ENCODE data around the gene FHOD3. TPM values are rescaled to one million over a fixed set of nuclear protein-coding genes. Genes with fewer than 3 reads are reported as not detected.

Gene FHOD3
- total and polyA plus RNA-seq, 2 experiments from 2014 or later, result 2.7 to 8.7 TPM

DNA sequence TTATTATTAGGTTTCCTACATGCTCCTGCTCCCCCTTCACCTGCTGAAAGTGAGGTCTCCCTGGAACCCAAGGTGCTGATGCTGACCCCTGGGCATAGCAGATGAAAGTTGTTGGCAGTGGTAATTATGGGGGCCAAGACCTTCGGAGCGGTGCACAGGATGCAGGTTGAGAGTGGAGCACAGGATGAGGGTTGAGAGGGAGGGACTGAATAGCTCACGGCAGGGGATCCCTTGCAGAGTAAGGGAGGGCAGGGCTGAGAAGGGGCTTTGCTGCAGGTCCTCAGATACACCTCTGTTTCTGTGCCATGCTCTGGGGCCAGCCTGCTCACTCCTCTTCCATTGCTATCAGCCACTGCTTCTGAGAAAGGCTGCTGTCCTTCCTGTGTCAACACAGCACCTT lies 163.3 kb downstream of the FHOD3 start:
- H3K27ac Mint-ChIP-seq, result no peak overlapping the region
- H3K4me2 ChIP-seq, result peak overlapping the region; percentile 52

More for the DNA sequence above, 163.3 kb downstream of the FHOD3 start:
- H3K36me3 ChIP-seq (ENCODE audit: insufficient read depth), result no peaks in the 10 kb centered on the region
- Mint-ChIP-seq H3K4me3 (no peak overlapping the region), H3K4me1 (peaks cover 34% of the 10 kb centered on the region), H3K36me3 (ENCODE audit: low read depth) (no peaks in the 10 kb centered on the region), H3K9me3 (no peaks in the 10 kb centered on the region), H3K27me3 (ENCODE audit: insufficient read depth, low read depth, poor library complexity) (peaks cover 6% of the 10 kb centered on the region)
- H3K79me2 ChIP-seq (replicated peaks; ENCODE audit: insufficient read depth), result no peaks in the 10 kb centered on the region
- H3K4me1 ChIP-seq (ENCODE audit: insufficient read depth), result peaks cover 18% of the 10 kb centered on the region; the same call in 1 of the 2 replicates
- no peak overlapping the region for H2AFZ ChIP-seq
- H3K9me2 ChIP-seq (ENCODE audit: insufficient read depth), result peaks cover 7% of the 10 kb centered on the region; the same call in 1 of the 2 replicates
- no peak overlapping the region for H3K4me3 ChIP-seq
- H3K27ac ChIP-seq (ENCODE audit: low read depth), result no peak overlapping the region
- peaks cover 4% of the 10 kb centered on the region; the same call in 1 of the 2 replicates for H3F3A ChIP-seq (replicated peaks; ENCODE audit: low read depth)
- ATAC-seq (peak; percentile 89), DNase-seq (ENCODE audit: low spot score) (peak; percentile 57)
- H4K20me1 ChIP-seq (replicated peaks; ENCODE audit: insufficient read depth), result no peaks in the 10 kb centered on the region
- TF ChIP-seq ZNF331 (CRISPR knock-in tag; IDR thresholded peaks at IDR 0.05; ENCODE audit: low read depth) (no peak), NANOG (IDR thresholded peaks at IDR 0.05; ENCODE audit: borderline replicate concordance) (no peak), POLR2AphosphoS5 (IDR thresholded peaks at IDR 0.05; ENCODE audit: low read depth) (no peak), STAT1 (IDR thresholded peaks at IDR 0.05; ENCODE audit: unreplicated experiment) (no peak), EZH2 (IDR thresholded peaks at IDR 0.05; ENCODE audit: low read depth, unreplicated experiment) (no peak), ZNF114 (CRISPR knock-in tag; IDR thresholded peaks at IDR 0.05) (no peak), CREB1 (CRISPR knock-in tag; IDR thresholded peaks at IDR 0.05; ENCODE audit: low read depth) (no peak), EZH2phosphoT487 (IDR thresholded peaks at IDR 0.05; ENCODE audit: unreplicated experiment) (no peak), JUNB (IDR thresholded peaks at IDR 0.05; ENCODE audit: unreplicated experiment) (no peak)
- TF ChIP-seq, protein P1, sequence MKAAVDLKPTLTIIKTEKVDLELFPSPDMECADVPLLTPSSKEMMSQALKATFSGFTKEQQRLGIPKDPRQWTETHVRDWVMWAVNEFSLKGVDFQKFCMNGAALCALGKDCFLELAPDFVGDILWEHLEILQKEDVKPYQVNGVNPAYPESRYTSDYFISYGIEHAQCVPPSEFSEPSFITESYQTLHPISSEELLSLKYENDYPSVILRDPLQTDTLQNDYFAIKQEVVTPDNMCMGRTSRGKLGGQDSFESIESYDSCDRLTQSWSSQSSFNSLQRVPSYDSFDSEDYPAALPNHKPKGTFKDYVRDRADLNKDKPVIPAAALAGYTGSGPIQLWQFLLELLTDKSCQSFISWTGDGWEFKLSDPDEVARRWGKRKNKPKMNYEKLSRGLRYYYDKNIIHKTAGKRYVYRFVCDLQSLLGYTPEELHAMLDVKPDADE (IDR thresholded peaks at IDR 0.05), result no peak
- TF ChIP-seq, protein P2, sequence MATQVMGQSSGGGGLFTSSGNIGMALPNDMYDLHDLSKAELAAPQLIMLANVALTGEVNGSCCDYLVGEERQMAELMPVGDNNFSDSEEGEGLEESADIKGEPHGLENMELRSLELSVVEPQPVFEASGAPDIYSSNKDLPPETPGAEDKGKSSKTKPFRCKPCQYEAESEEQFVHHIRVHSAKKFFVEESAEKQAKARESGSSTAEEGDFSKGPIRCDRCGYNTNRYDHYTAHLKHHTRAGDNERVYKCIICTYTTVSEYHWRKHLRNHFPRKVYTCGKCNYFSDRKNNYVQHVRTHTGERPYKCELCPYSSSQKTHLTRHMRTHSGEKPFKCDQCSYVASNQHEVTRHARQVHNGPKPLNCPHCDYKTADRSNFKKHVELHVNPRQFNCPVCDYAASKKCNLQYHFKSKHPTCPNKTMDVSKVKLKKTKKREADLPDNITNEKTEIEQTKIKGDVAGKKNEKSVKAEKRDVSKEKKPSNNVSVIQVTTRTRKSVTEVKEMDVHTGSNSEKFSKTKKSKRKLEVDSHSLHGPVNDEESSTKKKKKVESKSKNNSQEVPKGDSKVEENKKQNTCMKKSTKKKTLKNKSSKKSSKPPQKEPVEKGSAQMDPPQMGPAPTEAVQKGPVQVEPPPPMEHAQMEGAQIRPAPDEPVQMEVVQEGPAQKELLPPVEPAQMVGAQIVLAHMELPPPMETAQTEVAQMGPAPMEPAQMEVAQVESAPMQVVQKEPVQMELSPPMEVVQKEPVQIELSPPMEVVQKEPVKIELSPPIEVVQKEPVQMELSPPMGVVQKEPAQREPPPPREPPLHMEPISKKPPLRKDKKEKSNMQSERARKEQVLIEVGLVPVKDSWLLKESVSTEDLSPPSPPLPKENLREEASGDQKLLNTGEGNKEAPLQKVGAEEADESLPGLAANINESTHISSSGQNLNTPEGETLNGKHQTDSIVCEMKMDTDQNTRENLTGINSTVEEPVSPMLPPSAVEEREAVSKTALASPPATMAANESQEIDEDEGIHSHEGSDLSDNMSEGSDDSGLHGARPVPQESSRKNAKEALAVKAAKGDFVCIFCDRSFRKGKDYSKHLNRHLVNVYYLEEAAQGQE (IDR thresholded peaks at IDR 0.05; ENCODE audit: unreplicated experiment), result no peak
- TF ChIP-seq, protein P3, sequence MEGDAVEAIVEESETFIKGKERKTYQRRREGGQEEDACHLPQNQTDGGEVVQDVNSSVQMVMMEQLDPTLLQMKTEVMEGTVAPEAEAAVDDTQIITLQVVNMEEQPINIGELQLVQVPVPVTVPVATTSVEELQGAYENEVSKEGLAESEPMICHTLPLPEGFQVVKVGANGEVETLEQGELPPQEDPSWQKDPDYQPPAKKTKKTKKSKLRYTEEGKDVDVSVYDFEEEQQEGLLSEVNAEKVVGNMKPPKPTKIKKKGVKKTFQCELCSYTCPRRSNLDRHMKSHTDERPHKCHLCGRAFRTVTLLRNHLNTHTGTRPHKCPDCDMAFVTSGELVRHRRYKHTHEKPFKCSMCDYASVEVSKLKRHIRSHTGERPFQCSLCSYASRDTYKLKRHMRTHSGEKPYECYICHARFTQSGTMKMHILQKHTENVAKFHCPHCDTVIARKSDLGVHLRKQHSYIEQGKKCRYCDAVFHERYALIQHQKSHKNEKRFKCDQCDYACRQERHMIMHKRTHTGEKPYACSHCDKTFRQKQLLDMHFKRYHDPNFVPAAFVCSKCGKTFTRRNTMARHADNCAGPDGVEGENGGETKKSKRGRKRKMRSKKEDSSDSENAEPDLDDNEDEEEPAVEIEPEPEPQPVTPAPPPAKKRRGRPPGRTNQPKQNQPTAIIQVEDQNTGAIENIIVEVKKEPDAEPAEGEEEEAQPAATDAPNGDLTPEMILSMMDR (conservative IDR thresholded peaks at IDR 0.05; ENCODE audit: low read depth in 2 of 2), result no peak
- TF ChIP-seq, protein P4, sequence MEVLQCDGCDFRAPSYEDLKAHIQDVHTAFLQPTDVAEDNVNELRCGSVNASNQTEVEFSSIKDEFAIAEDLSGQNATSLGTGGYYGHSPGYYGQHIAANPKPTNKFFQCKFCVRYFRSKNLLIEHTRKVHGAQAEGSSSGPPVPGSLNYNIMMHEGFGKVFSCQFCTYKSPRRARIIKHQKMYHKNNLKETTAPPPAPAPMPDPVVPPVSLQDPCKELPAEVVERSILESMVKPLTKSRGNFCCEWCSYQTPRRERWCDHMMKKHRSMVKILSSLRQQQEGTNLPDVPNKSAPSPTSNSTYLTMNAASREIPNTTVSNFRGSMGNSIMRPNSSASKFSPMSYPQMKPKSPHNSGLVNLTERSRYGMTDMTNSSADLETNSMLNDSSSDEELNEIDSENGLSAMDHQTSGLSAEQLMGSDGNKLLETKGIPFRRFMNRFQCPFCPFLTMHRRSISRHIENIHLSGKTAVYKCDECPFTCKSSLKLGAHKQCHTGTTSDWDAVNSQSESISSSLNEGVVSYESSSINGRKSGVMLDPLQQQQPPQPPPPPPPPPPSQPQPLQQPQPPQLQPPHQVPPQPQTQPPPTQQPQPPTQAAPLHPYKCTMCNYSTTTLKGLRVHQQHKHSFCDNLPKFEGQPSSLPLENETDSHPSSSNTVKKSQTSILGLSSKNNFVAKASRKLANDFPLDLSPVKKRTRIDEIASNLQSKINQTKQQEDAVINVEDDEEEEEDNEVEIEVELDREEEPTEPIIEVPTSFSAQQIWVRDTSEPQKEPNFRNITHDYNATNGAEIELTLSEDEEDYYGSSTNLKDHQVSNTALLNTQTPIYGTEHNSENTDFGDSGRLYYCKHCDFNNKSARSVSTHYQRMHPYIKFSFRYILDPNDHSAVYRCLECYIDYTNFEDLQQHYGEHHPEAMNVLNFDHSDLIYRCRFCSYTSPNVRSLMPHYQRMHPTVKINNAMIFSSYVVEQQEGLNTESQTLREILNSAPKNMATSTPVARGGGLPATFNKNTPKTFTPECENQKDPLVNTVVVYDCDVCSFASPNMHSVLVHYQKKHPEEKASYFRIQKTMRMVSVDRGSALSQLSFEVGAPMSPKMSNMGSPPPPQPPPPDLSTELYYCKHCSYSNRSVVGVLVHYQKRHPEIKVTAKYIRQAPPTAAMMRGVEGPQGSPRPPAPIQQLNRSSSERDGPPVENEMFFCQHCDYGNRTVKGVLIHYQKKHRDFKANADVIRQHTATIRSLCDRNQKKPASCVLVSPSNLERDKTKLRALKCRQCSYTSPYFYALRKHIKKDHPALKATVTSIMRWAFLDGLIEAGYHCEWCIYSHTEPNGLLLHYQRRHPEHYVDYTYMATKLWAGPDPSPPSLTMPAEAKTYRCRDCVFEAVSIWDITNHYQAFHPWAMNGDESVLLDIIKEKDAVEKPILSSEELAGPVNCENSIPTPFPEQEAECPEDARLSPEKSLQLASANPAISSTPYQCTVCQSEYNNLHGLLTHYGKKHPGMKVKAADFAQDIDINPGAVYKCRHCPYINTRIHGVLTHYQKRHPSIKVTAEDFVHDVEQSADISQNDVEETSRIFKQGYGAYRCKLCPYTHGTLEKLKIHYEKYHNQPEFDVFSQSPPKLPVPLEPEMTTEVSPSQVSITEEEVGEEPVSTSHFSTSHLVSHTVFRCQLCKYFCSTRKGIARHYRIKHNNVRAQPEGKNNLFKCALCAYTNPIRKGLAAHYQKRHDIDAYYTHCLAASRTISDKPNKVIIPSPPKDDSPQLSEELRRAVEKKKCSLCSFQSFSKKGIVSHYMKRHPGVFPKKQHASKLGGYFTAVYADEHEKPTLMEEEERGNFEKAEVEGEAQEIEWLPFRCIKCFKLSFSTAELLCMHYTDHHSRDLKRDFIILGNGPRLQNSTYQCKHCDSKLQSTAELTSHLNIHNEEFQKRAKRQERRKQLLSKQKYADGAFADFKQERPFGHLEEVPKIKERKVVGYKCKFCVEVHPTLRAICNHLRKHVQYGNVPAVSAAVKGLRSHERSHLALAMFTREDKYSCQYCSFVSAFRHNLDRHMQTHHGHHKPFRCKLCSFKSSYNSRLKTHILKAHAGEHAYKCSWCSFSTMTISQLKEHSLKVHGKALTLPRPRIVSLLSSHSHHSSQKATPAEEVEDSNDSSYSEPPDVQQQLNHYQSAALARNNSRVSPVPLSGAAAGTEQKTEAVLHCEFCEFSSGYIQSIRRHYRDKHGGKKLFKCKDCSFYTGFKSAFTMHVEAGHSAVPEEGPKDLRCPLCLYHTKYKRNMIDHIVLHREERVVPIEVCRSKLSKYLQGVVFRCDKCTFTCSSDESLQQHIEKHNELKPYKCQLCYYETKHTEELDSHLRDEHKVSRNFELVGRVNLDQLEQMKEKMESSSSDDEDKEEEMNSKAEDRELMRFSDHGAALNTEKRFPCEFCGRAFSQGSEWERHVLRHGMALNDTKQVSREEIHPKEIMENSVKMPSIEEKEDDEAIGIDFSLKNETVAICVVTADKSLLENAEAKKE (CRISPR knock-in tag; IDR thresholded peaks at IDR 0.05), result no peak
- no peaks in the 10 kb centered on the region for H3K27me3 ChIP-seq (ENCODE audit: insufficient read depth)
